Measurements from ENCODE around the gene CALHM5.
A peak's percentile ranks its signal among the peaks of the same experiment; 100 is the strongest.

The CALHM5 gene

DNA sequence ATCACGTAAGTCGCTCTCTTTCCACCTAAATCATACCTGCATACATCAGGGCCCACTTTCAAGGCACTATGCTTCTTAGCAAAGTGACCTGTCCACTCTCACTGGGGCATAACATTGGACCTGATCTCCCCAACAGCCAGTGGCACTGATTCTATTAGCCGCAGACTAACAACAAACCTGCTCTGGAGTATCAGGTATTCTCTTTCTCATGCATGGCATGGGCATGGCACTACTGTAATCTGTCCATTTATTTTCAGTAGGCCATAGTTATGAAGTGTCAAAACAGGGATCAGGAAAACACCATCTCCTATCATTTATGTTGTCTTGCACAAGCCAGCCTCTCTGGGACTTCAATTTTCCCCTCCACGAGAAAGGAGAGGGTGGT lies 50.6 kb downstream of the CALHM5 start:
- Histone ChIP-seq H3K9me3 (ENCODE audit: control insufficient read depth in 2 of 2, low read length in 2 of 2) (no peaks in the 10 kb centered on the region), H3K4me1 (ENCODE audit: control insufficient read depth in 2 of 2, insufficient read depth in 2 of 2, low read length in 2 of 2) (no peaks in the 10 kb centered on the region), H3K9ac (ENCODE audit: low read depth in 1 of 2, low read length in 2 of 2) (no peak overlapping the region), H3K36me3 (ENCODE audit: control insufficient read depth in 2 of 2, insufficient read depth in 2 of 2, low read length in 2 of 2) (no peaks in the 10 kb centered on the region), H3K27ac (ENCODE audit: low read depth in 2 of 2, low read length in 2 of 2) (no peak overlapping the region), H3K27me3 (ENCODE audit: control insufficient read depth in 2 of 2, insufficient read depth in 2 of 2, low read length in 2 of 2) (peaks cover 11 to 15% of the 10 kb centered on the region in 2 donors), H3K4me3 (ENCODE audit: low read length in 2 of 2) (no peak overlapping the region)

DNA sequence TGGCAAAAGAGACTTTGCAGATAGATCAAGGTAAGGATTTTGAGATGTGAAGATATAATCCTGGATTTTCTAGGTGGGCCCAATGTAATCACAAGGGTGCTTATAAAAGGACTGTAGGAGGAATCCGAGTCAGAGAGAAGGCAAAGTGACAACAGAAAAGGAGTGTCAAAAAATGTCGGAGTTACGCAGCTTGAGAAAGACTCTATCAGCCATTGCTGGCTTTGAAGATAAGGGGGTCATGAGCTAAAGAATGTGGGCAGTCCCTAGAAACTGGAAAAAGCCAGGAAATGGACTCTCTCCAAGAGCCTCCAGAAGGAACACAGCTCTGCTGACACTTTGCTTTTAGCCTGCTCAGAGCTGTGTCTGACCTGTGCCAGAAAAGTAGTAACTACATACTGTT lies 51.2 kb downstream of the CALHM5 start:
- H3K4me3 ChIP-seq (ENCODE audit: low read length in 2 of 2), result no peak overlapping the region
- no peaks in the 10 kb centered on the region for H3K4me1 ChIP-seq (ENCODE audit: control insufficient read depth in 2 of 2, insufficient read depth in 2 of 2, low read length in 2 of 2)
- H3K27ac ChIP-seq (ENCODE audit: low read depth in 2 of 2, low read length in 2 of 2), result no peak overlapping the region
- H3K9ac ChIP-seq (ENCODE audit: low read depth in 1 of 2, low read length in 2 of 2), result no peak overlapping the region
- no peaks in the 10 kb centered on the region for H3K9me3 ChIP-seq (ENCODE audit: control insufficient read depth in 2 of 2, low read length in 2 of 2)
- no peaks in the 10 kb centered on the region for H3K36me3 ChIP-seq (ENCODE audit: control insufficient read depth in 2 of 2, insufficient read depth in 2 of 2, low read length in 2 of 2)
- H3K27me3 ChIP-seq (ENCODE audit: control insufficient read depth in 2 of 2, insufficient read depth in 2 of 2, low read length in 2 of 2), result peaks cover 11 to 15% of the 10 kb centered on the region in 2 donors

DNA sequence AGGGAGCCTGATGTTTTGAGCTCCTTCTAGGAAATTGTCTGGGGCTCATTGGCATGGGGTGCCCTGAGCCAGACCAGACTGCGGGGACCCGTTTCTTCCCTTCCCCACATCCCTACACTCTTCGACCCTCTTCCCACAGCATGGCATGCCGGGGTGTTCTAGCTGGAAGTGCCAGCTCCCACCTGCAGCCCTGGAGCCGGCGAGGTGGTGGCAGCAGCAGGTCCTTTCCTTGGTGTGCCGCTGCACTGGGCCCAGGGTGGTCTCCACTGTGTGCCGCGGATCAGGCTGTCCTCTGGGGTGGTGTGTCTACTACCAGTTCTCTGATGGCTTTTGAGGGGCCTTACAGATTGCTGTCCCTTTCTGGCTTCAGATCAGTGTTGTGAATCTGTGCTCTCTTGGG lies 52.4 kb downstream of the CALHM5 start:
- H3K27ac ChIP-seq (ENCODE audit: low read depth in 2 of 2, low read length in 2 of 2), result no peak overlapping the region
- H3K36me3 ChIP-seq (ENCODE audit: control insufficient read depth in 2 of 2, insufficient read depth in 2 of 2, low read length in 2 of 2), result no peaks in the 10 kb centered on the region
- H3K27me3 ChIP-seq (ENCODE audit: control insufficient read depth in 2 of 2, insufficient read depth in 2 of 2, low read length in 2 of 2), result peaks cover 11 to 15% of the 10 kb centered on the region in 2 donors

DNA sequence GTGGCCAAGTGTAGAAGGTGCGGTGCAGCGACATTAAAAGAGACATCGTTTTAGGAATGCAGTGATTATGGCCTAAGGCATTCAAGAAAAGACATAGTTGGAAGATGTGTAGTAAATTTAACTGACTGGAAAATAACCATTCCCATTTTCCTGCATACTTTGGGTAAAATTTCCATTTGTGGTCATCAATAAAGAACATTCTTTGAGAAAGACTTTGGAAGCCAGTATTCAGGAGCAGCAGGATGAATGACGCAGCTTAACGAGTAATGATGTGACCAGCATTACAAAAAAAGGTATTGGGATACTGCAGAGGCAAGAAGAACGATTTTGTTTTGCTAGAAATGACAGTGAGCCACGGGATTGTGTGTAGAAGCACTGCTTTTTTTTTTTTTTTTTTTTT lies 52.9 kb downstream of the CALHM5 start:
- no peak overlapping the region for H3K27ac ChIP-seq (ENCODE audit: low read depth in 2 of 2, low read length in 2 of 2)
- no peak overlapping the region for H3K9ac ChIP-seq (ENCODE audit: low read depth in 1 of 2, low read length in 2 of 2)
- no peaks in the 10 kb centered on the region for H3K4me1 ChIP-seq (ENCODE audit: control insufficient read depth in 2 of 2, insufficient read depth in 2 of 2, low read length in 2 of 2)
- H3K27me3 ChIP-seq (ENCODE audit: control insufficient read depth in 2 of 2, insufficient read depth in 2 of 2, low read length in 2 of 2), result peaks cover 11 to 15% of the 10 kb centered on the region in 2 donors
- H3K9me3 ChIP-seq (ENCODE audit: control insufficient read depth in 2 of 2, low read length in 2 of 2), result no peaks in the 10 kb centered on the region
- no peaks in the 10 kb centered on the region for H3K36me3 ChIP-seq (ENCODE audit: control insufficient read depth in 2 of 2, insufficient read depth in 2 of 2, low read length in 2 of 2)
- no peak overlapping the region for H3K4me3 ChIP-seq (ENCODE audit: low read length in 2 of 2)

More for the DNA sequence above, 52.4 kb downstream of the CALHM5 start:
- Histone ChIP-seq H3K9ac (ENCODE audit: low read depth in 1 of 2, low read length in 2 of 2) (no peak overlapping the region), H3K4me3 (ENCODE audit: low read length in 2 of 2) (no peak overlapping the region), H3K4me1 (ENCODE audit: control insufficient read depth in 2 of 2, insufficient read depth in 2 of 2, low read length in 2 of 2) (no peaks in the 10 kb centered on the region), H3K9me3 (ENCODE audit: control insufficient read depth in 2 of 2, low read length in 2 of 2) (no peaks in the 10 kb centered on the region)

DNA sequence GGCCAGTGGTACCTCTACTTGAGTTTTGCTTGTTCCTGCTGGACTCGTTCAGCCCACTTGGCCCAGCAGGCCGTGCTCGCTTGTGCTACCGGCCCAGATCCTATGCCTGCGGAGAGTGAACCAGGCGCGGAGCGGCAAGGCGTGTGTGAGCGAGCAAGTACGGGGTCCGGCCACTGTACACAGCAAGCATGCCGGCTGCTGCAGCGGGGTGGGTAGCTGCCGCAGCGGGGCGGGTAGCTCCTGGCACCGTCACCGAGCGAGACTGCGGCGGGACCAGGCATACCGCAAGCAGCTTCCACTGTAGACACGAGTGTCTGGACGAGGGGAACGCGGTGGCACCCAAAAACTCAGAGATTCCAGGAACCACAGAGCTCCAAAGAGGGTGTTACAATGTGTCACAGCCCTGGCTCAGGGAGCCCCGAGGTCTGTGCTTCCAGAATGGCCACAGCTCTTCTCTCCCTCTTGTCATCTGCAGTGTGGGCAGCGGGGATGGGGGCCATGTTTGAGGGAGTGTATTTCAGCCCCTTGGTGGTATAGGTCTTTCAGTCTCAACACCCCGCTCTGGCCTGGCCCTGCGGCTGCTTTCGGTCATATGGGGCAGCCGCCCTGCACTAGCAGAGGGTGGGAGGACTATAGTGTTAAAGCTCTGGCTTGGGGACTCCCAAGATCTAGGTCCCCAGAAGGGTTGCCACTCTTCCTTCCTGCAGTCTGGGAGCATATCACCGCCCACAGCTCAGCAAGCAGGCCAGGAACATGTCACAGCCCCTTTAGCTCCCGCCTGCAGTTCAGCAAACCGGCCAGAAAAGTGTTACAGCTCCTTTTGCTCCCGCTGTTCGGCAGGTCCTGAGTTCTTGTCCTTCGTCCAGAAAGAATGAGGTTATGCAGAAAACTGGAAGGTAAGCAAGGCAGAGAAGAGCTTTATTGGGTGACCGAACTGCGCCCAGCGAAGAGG lies 53.8 kb downstream of the CALHM5 start:
- Histone ChIP-seq H3K4me1 (ENCODE audit: control insufficient read depth in 2 of 2, insufficient read depth in 2 of 2, low read length in 2 of 2) (no peaks in the 10 kb centered on the region), H3K9ac (ENCODE audit: low read depth in 1 of 2, low read length in 2 of 2) (no peak overlapping the region), H3K9me3 (ENCODE audit: control insufficient read depth in 2 of 2, low read length in 2 of 2) (no peaks in the 10 kb centered on the region), H3K27me3 (ENCODE audit: control insufficient read depth in 2 of 2, insufficient read depth in 2 of 2, low read length in 2 of 2) (peaks cover 11 to 14% of the 10 kb centered on the region in 2 donors), H3K36me3 (ENCODE audit: control insufficient read depth in 2 of 2, insufficient read depth in 2 of 2, low read length in 2 of 2) (no peaks in the 10 kb centered on the region), H3K27ac (ENCODE audit: low read depth in 2 of 2, low read length in 2 of 2) (no peak overlapping the region), H3K4me3 (ENCODE audit: low read length in 2 of 2) (no peak overlapping the region)

DNA sequence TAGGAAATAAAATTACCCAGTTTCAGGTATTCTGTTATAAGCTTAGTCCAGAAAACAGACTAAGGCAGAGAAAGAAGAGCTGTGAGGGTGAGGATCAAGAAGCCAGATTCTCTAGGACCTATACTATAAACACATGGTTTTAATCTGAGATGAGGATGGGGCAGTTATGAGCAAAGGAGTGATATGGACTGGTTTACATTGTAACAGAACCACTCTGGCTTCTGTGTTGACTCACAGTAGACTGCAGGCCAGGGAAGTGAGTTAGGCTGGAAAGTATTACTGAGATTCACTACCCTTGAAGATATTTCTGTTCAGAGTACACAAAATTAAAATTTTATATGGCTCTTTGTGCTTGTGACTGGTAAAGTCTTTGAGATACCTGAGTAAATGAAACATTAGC lies 56.7 kb downstream of the CALHM5 start:
- H3K4me1 ChIP-seq (ENCODE audit: control insufficient read depth in 2 of 2, insufficient read depth in 2 of 2, low read length in 2 of 2), result peaks cover 0 to 8% of the 10 kb centered on the region in 2 donors
- H3K4me3 ChIP-seq (ENCODE audit: low read length in 2 of 2), result no peak overlapping the region
- no peaks in the 10 kb centered on the region for H3K36me3 ChIP-seq (ENCODE audit: control insufficient read depth in 2 of 2, insufficient read depth in 2 of 2, low read length in 2 of 2)
- no peaks in the 10 kb centered on the region for H3K9me3 ChIP-seq (ENCODE audit: control insufficient read depth in 2 of 2, low read length in 2 of 2)
- peaks cover 11 to 12% of the 10 kb centered on the region in 2 donors for H3K27me3 ChIP-seq (ENCODE audit: control insufficient read depth in 2 of 2, insufficient read depth in 2 of 2, low read length in 2 of 2)
- no peak overlapping the region for H3K27ac ChIP-seq (ENCODE audit: low read depth in 2 of 2, low read length in 2 of 2)
- H3K9ac ChIP-seq (ENCODE audit: low read depth in 1 of 2, low read length in 2 of 2), result no peak overlapping the region

DNA sequence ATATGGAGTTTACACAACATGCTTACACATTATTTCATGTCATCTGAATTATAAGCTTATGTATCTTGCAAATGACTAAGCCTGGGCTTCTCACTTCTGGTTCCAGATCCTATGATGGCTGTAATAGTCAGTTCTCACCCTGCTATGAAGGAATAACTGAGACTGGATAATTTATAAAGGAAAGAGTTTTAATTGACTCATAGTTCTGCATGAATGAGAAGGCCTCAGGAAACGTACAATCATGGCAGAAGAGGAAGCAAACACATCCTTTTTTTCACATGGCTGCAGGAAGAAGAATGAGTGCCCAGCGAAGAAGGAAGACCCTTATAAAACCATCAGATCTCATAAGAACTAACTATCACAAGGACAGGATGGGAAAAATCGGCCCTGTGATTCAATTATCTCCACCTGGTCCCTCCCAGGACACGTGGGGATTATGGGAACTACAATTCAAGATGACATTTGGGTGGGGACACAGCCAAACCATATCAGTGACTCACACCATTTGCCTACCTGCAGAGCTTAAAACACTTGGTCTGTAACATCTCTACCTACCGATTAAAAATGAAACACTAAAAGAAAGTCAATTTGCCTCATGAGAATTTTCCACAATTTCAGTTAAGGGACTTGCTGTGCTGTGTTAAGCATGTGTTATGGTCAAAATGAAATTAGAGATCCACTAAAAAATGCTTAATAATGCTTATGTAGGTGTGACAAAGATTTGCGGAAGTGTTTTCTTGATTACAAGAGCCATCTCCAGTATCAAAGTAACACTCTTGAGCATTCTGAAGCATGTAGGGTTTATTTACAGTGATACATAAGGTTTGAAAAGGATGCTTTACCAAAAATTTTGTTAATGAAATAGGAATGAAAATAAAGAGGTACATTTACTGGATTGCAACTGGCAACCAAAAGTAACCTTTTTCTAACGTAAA lies 57.6 kb downstream of the CALHM5 start:
- Histone ChIP-seq H3K4me1 (ENCODE audit: control insufficient read depth in 2 of 2, insufficient read depth in 2 of 2, low read length in 2 of 2) (peaks cover 0 to 8% of the 10 kb centered on the region in 2 donors), H3K27me3 (ENCODE audit: control insufficient read depth in 2 of 2, insufficient read depth in 2 of 2, low read length in 2 of 2) (peaks cover 11 to 12% of the 10 kb centered on the region in 2 donors), H3K9ac (ENCODE audit: low read depth in 1 of 2, low read length in 2 of 2) (no peak overlapping the region), H3K9me3 (ENCODE audit: control insufficient read depth in 2 of 2, low read length in 2 of 2) (no peaks in the 10 kb centered on the region), H3K36me3 (ENCODE audit: control insufficient read depth in 2 of 2, insufficient read depth in 2 of 2, low read length in 2 of 2) (peaks cover 0 to under 1% of the 10 kb centered on the region in 2 donors), H3K4me3 (ENCODE audit: low read length in 2 of 2) (no peak overlapping the region), H3K27ac (ENCODE audit: low read depth in 2 of 2, low read length in 2 of 2) (no peak overlapping the region)

DNA sequence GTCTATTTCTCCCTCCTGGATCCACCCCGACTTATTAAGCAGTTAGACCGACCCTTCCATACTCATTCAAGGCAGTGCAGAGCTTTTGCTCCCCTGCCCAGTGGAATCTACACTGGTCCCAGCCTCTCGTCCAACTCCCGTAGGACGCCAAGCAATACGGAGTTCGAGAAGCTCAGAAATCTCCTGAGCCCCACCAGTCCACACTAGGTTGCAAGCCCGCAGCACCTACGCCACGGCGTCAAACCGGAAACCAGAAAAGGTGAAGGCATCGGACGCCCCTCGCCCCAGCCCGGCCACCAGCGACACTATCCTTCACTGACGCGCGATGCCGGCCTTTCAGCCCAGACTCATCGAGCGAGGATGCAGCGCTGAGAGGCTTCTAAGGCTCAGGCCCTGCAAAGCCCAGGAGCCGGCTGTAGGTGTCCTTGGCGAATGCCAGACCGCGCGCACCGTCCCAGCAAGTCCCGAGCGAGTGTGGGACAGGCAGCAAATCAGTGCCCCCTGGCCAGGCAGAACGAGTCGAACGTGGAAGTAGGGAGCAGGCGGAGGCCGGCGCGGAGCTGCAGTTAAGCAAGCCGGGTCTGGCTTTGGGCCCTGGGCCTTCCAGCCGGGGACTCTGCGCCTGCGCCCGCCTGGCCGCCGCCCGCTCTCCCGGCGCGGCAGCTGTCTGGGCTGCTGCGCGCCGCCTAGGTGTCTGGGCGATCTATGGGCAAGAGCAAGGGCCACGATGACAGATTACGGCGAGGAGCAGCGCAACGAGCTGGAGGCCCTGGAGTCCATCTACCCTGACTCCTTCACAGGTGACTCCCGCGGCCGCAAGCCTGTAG lies 59.6 kb downstream of the CALHM5 start, which contains the start of gene RWDD1:
Gene RWDD1, plus strand, starts transcription at position 649 of the 827 bp plus-strand sequence. Its CDS starts 79 bp downstream, at position 728.
- Histone ChIP-seq H3K4me3 (ENCODE audit: low read length in 2 of 2) (peak within 1 kb of the TSS; percentile 89 to 96), H3K9ac (ENCODE audit: low read depth in 1 of 2, low read length in 2 of 2) (peak within 1 kb of the TSS; percentile 92 to 98), H3K9me3 (ENCODE audit: control insufficient read depth in 2 of 2, low read length in 2 of 2) (no peaks in the 10 kb centered on the region), H3K27me3 (ENCODE audit: control insufficient read depth in 2 of 2, insufficient read depth in 2 of 2, low read length in 2 of 2) (no peaks in the 10 kb centered on the region), H3K36me3 (ENCODE audit: control insufficient read depth in 2 of 2, insufficient read depth in 2 of 2, low read length in 2 of 2) (peaks cover 4 to 7% of the 10 kb centered on the region in 2 donors), H3K4me1 (ENCODE audit: control insufficient read depth in 2 of 2, insufficient read depth in 2 of 2, low read length in 2 of 2) (peaks cover 0 to 8% of the 10 kb centered on the region in 2 donors), H3K27ac (ENCODE audit: low read depth in 2 of 2, low read length in 2 of 2) (peak within 1 kb of the TSS; percentile 90 to 91)

DNA sequence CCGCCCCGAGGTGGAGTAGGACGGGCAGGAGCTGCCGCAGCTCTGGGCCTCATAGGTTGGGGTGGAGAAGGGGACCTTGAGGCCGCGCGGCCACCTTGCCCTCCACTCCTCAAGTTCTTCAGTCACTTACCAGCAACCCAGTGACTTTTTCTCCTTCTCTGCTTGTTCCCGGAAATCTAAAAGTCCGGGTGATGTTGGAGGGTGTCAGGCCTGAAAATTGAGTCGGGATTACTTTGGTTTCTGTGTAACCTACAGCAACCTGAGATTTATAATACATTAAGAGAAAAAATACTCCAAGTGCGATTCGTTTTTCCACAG lies 60.2 kb downstream of the CALHM5 start:
- H3K9ac ChIP-seq (ENCODE audit: low read depth in 1 of 2, low read length in 2 of 2), result peak overlapping the region; percentile 90 to 92
- peaks cover 4 to 7% of the 10 kb centered on the region in 2 donors for H3K36me3 ChIP-seq (ENCODE audit: control insufficient read depth in 2 of 2, insufficient read depth in 2 of 2, low read length in 2 of 2)
- H3K4me3 ChIP-seq (ENCODE audit: low read length in 2 of 2), result peak overlapping the region; percentile 89 to 96
- H3K4me1 ChIP-seq (ENCODE audit: control insufficient read depth in 2 of 2, insufficient read depth in 2 of 2, low read length in 2 of 2), result peaks cover 0 to 8% of the 10 kb centered on the region in 2 donors
- no peaks in the 10 kb centered on the region for H3K27me3 ChIP-seq (ENCODE audit: control insufficient read depth in 2 of 2, insufficient read depth in 2 of 2, low read length in 2 of 2)
- no peaks in the 10 kb centered on the region for H3K9me3 ChIP-seq (ENCODE audit: control insufficient read depth in 2 of 2, low read length in 2 of 2)
- peak overlapping the region; percentile 90 to 91 for H3K27ac ChIP-seq (ENCODE audit: low read depth in 2 of 2, low read length in 2 of 2)
